Raji (cell line): ENCODE data around the gene PCDH7.

ENCODE experiments used
- POLR2A ChIP-seq: IDR thresholded peaks from 2 replicates; pipeline ENCODE4 v1.6.1; 2011; ENCODE audit warnings: low read depth, low read length, control low read depth; ENCODE audit not compliant: insufficient read depth

Gene PCDH7

DNA sequence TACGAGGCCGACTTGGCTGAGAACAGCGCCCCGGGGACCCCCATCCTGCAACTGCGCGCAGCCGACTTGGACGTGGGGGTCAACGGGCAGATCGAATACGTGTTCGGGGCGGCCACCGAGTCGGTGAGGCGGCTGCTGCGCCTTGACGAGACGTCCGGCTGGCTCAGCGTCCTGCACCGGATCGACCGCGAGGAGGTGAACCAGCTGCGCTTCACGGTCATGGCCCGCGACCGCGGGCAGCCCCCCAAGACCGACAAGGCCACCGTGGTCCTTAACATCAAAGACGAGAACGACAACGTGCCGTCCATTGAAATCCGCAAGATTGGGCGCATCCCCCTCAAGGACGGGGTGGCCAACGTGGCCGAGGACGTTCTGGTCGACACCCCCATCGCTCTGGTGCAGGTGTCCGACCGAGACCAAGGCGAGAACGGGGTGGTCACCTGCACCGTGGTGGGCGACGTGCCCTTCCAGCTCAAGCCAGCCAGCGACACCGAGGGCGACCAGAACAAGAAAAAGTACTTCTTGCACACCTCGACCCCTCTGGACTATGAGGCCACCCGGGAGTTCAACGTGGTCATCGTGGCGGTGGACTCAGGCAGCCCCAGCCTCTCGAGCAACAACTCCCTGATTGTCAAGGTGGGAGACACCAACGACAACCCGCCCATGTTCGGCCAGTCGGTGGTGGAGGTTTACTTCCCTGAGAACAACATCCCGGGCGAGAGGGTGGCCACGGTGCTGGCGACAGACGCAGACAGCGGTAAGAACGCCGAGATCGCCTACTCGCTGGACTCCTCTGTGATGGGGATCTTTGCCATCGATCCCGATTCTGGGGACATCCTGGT lies 2.4 kb downstream of the PCDH7 start:
- no peak for TF ChIP-seq POLR2A

DNA sequence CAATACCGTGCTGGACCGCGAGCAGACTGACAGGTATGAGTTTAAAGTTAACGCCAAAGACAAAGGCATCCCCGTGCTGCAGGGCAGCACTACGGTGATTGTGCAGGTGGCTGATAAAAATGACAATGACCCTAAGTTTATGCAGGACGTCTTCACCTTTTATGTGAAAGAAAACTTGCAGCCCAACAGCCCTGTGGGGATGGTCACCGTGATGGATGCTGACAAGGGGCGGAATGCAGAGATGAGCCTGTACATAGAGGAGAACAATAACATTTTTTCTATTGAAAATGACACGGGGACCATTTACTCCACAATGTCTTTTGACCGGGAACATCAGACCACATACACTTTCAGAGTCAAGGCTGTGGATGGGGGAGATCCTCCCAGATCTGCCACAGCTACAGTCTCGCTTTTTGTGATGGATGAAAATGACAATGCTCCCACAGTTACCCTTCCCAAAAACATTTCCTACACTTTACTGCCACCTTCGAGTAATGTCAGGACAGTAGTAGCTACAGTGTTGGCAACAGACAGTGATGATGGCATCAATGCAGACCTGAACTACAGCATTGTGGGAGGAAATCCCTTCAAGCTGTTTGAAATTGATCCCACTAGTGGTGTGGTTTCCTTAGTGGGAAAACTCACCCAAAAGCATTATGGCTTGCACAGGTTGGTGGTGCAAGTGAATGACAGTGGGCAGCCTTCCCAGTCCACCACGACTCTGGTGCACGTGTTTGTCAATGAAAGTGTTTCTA lies 3.2 kb downstream of the PCDH7 start:
- TF ChIP-seq POLR2A: no peak

DNA sequence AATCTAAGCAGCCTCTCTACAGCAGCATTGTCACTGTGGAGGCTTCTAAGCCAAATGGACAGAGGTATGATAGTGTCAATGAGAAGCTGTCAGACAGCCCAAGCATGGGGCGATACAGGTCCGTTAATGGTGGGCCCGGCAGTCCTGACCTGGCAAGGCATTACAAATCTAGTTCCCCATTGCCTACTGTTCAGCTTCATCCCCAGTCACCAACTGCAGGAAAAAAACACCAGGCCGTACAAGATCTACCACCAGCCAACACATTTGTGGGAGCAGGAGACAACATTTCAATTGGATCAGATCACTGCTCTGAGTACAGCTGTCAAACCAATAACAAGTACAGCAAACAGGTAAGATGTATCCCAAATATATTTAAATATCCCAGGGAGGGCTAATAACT lies 4.1 kb downstream of the PCDH7 start:
- no peak for TF ChIP-seq POLR2A

DNA sequence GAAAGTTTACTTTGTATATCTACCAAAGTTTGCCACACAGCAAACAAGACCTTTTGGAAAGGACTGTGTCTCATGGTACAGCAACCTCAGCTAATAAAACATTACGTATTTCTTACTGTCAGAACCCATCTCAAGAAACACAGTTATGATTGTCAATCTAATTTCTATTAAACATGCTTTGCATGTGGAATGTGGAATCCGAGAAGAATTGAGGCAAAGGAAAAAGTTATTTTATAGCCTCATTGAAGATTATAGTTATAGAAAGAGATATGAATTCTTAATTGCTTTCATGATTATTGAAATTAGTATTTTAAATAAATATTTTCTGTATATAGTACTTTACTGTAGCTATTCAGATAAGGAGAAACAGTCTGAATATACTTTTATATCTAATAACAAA lies 5.4 kb downstream of the PCDH7 start:
- no peak for TF ChIP-seq POLR2A

DNA sequence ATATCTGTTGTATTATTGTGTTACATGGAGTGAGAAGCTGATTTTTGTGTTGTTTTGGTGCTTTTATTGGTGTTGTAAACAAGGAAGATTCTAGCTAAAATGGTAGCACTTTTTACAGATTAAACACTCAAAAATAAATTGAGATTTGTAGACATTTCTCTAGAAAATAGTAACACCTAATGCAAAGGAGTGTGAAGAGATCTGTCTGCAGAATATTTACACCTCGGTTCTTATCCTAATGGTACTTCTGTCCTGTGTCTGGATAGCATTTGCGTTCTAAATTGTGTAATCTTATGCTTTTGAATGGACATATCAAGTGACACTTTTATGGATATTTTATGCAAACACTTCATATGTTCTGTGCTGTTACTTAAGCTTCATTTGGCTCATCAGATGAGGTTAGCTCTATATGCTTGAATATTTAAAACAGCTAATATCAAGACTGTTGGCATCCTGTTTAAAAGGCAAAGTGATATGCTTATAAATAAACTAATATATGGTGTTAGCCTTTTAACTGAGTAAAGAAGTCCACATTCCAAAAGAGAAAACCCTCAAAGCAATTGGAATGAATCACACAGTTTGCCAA lies 6.0 kb downstream of the PCDH7 start:
- no peak for TF ChIP-seq POLR2A

DNA sequence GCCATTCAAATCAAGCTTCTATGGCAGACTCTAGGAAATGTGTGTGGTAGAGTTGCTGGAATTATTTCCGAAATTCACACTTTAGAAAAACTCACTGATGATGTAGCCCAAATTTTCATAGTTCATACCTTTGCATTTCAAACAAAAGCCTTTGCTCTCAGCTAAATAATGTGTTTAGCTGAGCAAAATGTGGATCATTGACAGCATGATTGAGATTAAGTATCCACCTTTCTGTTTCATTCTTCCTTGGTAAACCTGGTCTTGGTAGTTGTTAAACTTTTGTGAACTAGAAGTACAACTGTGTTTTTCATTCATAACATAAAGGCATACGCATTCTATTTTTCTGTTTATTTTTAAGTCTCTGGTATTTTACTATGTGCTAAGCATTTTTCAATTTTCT lies 7.2 kb downstream of the PCDH7 start:
- no peak for TF ChIP-seq POLR2A

DNA sequence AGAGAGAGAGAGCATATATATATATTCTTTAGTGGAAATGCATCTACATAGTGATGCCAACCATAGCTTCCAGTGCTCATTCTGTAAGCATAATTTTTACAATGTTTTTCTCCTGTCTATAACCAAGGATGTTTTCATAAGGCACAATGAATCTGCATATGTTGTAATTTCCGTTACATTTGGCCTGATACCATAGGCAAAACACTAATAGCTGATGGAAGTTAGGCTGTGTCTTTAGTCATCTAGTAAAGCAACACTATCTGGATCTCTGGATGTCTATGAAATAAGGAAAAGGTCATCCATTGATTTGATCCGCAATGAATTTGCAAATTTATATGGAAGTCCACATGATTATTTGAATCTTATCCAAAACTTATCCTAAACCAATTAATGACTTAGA lies 8.1 kb downstream of the PCDH7 start:
- TF ChIP-seq POLR2A: no peak

DNA sequence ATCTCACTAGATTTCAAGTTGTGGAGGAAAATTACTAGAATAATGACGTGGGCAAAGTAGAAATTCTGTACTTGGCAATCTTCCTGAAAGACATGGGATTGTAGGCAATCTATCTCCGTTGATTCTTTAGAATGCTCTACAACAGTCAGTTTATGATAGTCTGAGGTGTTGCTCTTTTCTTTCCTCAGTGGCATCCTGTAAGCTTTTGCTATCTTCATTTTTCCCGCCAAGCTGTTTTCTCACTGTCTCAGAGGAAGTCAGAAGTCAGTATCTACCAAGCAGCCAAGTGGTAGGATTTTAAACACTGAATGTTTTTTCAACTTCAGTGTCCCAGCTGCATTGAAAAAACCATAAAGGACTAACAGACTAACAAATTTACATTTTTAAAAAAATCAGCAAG lies 23.7 kb downstream of the PCDH7 start:
- TF ChIP-seq POLR2A: no peak

DNA sequence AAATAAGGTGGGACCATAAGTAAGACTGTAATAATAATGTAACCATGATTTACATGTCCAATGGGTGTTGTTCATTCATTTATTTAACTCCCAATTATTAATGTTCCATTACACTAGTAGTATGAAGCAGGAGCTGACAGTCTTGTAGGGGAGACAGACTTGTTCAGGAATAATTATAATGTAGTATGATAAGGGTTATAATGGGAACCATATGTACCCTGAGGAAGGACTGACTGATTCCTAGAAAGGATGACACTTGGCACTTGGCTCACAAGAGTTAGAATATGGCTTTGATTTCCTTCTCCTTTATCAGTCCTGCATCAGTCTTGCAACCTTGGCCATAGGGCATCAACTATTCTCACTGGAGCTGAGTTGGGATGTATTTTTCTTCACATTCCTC lies 24.2 kb downstream of the PCDH7 start:
- TF ChIP-seq POLR2A: no peak

DNA sequence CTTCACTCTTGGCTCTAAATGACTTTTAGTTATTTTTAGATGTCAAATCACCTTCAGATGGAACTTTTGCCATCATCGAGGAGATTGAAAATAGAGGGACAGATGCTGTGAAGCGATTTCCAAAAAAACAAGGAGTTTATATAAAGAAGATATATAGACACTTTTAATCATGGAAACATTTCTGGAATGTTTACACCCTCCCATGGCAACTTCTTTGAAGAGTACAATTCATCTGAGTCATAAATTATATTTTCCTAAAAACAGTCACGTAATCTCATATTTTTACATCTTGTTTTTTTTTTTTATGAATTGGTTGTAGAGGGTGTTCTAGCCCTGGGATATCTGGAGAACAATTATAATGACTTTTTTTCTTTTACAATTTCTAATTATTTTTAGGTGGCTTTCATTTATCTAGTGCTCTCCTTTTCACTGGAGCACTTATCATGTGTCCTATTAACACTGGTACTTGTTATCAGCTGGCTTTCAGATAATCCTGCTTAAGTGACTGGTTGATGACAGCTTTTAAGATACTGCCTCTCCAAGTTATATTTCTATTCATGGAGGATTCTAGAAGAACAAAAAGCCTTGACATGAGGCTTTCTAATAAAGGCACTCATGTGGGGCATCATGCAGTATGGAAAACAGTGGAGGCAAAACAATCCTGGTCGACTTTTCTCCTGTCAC lies 24.9 kb downstream of the PCDH7 start:
- no peak for TF ChIP-seq POLR2A

DNA sequence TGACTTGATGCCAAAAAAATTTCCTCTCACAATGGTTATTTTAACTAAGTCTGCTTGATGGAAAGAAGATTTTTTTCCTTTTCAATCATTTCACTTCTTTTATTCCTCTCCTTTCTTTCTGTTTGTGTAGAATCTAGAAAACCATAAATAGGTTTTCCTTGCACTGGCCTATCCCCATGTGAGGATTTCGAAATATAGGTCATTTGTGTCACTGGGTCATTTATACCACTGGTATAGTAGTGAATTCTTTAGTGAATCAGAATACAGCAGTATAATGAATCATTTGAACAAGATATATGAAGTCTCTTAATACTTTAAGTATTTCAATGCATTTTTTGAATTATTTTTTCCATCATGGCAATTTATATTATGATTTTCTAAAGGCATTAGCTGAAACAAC lies 26.6 kb downstream of the PCDH7 start:
- TF ChIP-seq POLR2A: no peak

DNA sequence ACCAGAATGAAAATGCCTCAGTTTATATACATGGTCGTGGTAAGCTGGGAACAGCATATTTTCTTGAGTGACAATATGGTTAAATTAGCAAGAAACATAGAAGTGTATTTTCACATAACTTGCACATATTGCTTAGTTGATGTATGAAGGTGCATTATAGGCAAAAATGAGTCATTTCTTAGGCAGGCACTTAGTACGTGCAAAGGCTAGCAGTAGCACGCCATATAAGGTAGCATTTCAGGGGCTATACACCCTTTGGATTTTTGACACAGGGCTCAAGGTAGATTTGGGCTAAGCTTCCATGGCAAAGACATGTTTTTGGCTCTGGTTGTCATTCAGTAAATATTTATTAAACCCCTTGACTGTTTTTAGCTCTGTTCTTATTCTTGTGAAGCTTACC lies 33.1 kb downstream of the PCDH7 start:
- no peak for TF ChIP-seq POLR2A

DNA sequence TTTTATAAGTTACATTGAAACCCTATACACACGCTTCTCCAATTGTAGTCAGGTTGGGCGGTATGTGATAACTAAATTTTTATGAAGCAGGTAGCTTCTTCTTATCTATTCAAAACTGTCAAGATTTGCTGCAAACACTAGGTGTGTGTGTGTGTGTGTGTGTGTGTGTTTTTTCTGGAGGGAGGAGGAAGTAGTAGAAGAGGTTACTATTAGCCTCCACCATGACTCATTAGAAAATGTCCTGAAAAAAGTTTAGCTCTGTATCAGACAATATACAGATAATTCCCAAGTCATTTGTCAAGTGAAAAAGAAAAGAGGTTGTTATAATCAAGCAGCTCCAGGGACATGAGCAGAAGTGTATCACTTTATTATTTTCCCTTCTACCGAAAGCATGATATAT lies 33.9 kb downstream of the PCDH7 start:
- TF ChIP-seq POLR2A: no peak

DNA sequence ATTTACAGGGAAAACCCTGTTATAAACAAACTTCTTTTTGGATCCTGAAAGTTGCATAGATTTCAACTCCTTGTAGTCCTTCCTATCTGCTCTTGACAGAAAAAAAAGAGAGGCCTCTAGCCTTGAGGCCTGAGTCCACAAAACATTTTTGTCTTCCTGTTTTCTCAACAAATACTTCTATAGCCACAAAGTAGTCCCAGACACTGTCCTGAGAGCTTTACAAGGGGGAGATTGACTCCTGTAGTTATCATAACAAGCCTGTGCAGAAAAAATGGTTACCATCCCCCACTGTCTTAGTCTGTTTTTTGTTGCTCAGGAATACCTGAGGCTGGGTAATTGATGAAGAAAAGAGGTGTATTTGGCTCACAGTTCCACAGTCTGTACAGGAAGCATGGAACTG lies 35.2 kb downstream of the PCDH7 start:
- no peak for TF ChIP-seq POLR2A

DNA sequence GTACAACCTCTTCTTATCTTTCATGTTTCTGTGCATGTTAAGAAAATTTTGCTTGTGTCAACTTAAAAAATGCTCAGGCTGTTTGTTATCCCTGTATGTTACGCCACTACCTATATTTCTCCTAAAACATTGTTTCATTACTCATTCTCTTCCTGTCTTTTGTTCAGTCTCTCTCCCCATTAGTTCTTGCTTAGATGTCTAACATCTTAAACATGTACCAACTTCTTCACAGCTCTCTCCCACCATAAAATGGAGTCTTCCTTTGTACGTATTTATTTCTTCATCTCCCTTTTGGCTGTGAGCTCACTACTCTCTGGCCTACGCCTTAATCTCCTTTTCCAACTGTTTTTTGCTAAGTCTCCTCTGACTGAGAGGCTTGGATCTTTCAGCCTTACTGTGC lies 36.4 kb downstream of the PCDH7 start:
- TF ChIP-seq POLR2A: no peak
